ENCODE measurements around the gene DTNB.

DNA sequence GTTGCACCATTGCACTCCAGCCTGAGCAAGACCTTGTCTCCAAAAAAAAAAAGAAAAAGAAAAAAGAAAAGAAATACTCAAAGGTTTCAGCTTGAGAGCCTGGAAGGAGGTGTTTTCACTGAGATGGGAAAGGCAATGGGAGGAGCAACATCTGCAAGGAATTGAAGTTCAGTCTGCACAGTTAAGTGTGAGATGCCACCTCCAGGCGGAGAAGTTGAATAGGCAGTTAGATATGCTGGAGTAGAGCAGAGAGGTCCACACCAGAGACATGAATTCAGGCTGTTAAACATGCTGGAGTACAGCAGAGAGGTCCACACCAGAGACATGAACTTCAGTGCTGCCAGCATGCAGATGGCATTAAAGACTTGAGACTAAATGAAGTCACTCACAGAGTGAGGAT, 41.4 kb upstream of the DTNB start:
- no peak for TF ChIP-seq POLR2A (IDR thresholded peaks at IDR 0.05)
- TF ChIP-seq, protein P1, sequence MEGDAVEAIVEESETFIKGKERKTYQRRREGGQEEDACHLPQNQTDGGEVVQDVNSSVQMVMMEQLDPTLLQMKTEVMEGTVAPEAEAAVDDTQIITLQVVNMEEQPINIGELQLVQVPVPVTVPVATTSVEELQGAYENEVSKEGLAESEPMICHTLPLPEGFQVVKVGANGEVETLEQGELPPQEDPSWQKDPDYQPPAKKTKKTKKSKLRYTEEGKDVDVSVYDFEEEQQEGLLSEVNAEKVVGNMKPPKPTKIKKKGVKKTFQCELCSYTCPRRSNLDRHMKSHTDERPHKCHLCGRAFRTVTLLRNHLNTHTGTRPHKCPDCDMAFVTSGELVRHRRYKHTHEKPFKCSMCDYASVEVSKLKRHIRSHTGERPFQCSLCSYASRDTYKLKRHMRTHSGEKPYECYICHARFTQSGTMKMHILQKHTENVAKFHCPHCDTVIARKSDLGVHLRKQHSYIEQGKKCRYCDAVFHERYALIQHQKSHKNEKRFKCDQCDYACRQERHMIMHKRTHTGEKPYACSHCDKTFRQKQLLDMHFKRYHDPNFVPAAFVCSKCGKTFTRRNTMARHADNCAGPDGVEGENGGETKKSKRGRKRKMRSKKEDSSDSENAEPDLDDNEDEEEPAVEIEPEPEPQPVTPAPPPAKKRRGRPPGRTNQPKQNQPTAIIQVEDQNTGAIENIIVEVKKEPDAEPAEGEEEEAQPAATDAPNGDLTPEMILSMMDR (IDR thresholded peaks at IDR 0.05) = no peak

Data from ovary (tissue), 3 donors.